Heart right ventricle (tissue), 16 donors: ENCODE measurements around the gene RBBP5. TPM values are rescaled to one million over a fixed set of nuclear protein-coding genes. Genes with fewer than 3 reads are reported as not detected.

Experiments used
- ATAC-seq, 8 donors: fragments of 200-7000 bp; cut with Tn5 transposase; one replicate each; pipeline ENCODE4 v1.9.1; 2020; ENCODE audit warnings: mild to moderate bottlenecking in 8 of 8, moderate library complexity in 8 of 8, moderate number of reproducible peaks in 1 of 8
- DNase-seq, 2 donors: peaks; one replicate each; pipeline ENCODE4 v3.0.0-alpha.2; 2020
- H3K27ac ChIP-seq, 10 donors: fragments of 200-600 bp; sonication (generic) in 2 of 10; one replicate each; pipeline versions ENCODE4 v1.5.0 to v1.8.0; 2020 to 2022; ENCODE audit warnings: mild to moderate bottlenecking in 3 of 10
- H3K27me3 ChIP-seq, 7 donors: fragments of 200-600 bp; one replicate each; pipeline ENCODE4 v1.8.0; 2021 to 2022; ENCODE audit warnings: mild to moderate bottlenecking in 2 of 7
- H3K36me3 ChIP-seq, 9 donors: fragments of 200-600 bp; sonication (generic) in 1 of 9; one replicate each; pipeline versions ENCODE4 v1.5.0 to v1.8.0; 2020 to 2022; ENCODE audit warnings: mild to moderate bottlenecking in 2 of 9
- H3K4me1 ChIP-seq, 9 donors: fragments of 200-600 bp; sonication (generic) in 1 of 9; one replicate each; pipeline versions ENCODE4 v1.5.0 to v1.8.0; 2020 to 2022; ENCODE audit warnings: mild to moderate bottlenecking in 4 of 9
- H3K4me3 ChIP-seq, 10 donors: fragments of 200-600 bp; sonication (generic) in 2 of 10; one replicate each; pipeline versions ENCODE4 v1.5.0 to v1.8.0; 2020 to 2022; ENCODE audit warnings: mild to moderate bottlenecking in 7 of 10, moderate library complexity in 2 of 10
- H3K9me3 ChIP-seq, 11 donors: fragments of 200-600 bp in 10 of 11; sonication (generic) in 2 of 11; one replicate each; pipeline versions ENCODE4 v1.5.0 to v1.8.0; 2013 to 2022; ENCODE audit warnings: mild to moderate bottlenecking in 2 of 11, control low read depth in 1 of 11, moderate library complexity in 1 of 11
- CTCF ChIP-seq, 9 donors: fragments of 200-600 bp; sonication (generic) in 2 of 9; IDR thresholded peaks; one replicate each; pipeline versions ENCODE4 v1.5.0 to v1.8.0; 2021 to 2022; ENCODE audit warnings: antibody characterized with exemption in 9 of 9, mild to moderate bottlenecking in 5 of 9, moderate library complexity in 1 of 9
- WGBS, 2 donors: extraction: QIAGEN DNeasy Blood & Tissue Kit; methylation state at CpG; one replicate each; pipeline ENCODE4 v1.1.7; 2013; ENCODE audit warnings: inconsistent platforms in 1 of 2; 5-methylcytosine and 5-hydroxymethylcytosine counted together
- intact Hi-C, 10 donors: fragments of 100-400 bp; cut with DNase I; formaldehyde crosslinking; loops; one replicate each; pipeline versions ENCODE4 v1.11.1 to v1.14.2; 2022
- polyA plus RNA-seq, 2 donors: library from polyadenylated mRNA; stranded (reverse); fragments of 200-250 nt; gene quantifications; one replicate each; pipeline ENCODE4 v1.2.3, GENCODE V29; 2013
- total RNA-seq, 10 donors: library from RNA; stranded (reverse); fragmentation: NEBNext Ultra II Directional in 3 of 10; extraction: Animal tissue kit (Norgen Biotek cat#: 25700) in 3 of 10; gene quantifications; one replicate each; pipeline versions ENCODE4 v1.2.1 to v1.2.4, GENCODE V29; 2021 to 2023
- donor health status: Arrhythmogenic right ventricular cardiomyopathy.
- donor health status: ischemic (EF 13 %, LVEDD 7.1; RV severe dilation, severe dysfunction).
- donor health status: healthy with polysubstance abuse.
- donor health status: DM: no; HTN: yes; CAD: no.
- donor health status: DM: no; HTN: no; CAD: no.
- donor health status: ischemic (EF 25% LVEDD 6.9; RV normal size, moderate dysfunction).
- donor health status: ischemic (EF 25% LVEDD 5.7; RV mildly dilated, moderate dysfunction).
- donor health status: healthy.
- donor health status: DM: yes; HTN: yes; CAD: no.
- donor health status: Ischemic cardiomyopathy.
- donor health status: ischemic (EF 35%, LVEDD 5.7; RV mildly dilated, moderate dysfunction).
- donor health status: nonischemic (EF 11% LVEDD 7.7; RV severe dilation, severe dysfunction).
- donor health status: DM: yes; HTN: yes; CAD: no.
- donor health status: PGD.
- donor health status: ischemic (EF 29% LVEDD 5.4; RV normal size, mild dysfunction).
- donor health status: nonischemic (EF 23%, LVEDD 6.1; RV moderate dilation, normal function).

RBBP5 gene
- total and polyA plus RNA-seq, 12 donors = 3.4 to 12.4 (median 9.0) TPM

GRCh38 chr1:205141236-205142101 lies 19.7 kb upstream of the RBBP5 start:
- Histone ChIP-seq H3K27me3 (no peaks in the 10 kb centered on the region), H3K4me1 (peaks cover 0 to 33% (median 17%) of the 10 kb centered on the region in 9 donors), H3K36me3 (peaks cover 0 to 10% (median 0%) of the 10 kb centered on the region in 9 donors), H3K9me3 (no peaks in the 10 kb centered on the region), H3K27ac (peak overlapping the region in 1 of 10 donors; percentile 21), H3K4me3 (peak overlapping the region in 3 of 10 donors; percentile 7 to 24 (median 12))
- intact Hi-C loops = loop anchor here (5.0 to 10.0 kb wide), 8 partner anchors 111 to 167 kb away; no protein-coding TSS in a partner anchor
- whole genome bisulfite sequencing, 2 donors = 19 to 22% methylated on average over 12 of the region's 12 CpGs
- peak; percentile 57 to 89 (median 83) for TF ChIP-seq CTCF (IDR thresholded peaks at IDR 0.05)
- DNase-seq (peak; percentile 31 to 76), ATAC-seq (peak; percentile 68 to 90 (median 82))

GRCh38 chr1:205140113-205140512 lies 18.3 kb upstream of the RBBP5 start:
- no peak for DNase-seq
- no peak for ATAC-seq
- H3K27me3 ChIP-seq = no peaks in the 10 kb centered on the region
- no peak overlapping the region for H3K27ac ChIP-seq
- H3K4me1 ChIP-seq = peaks cover 0 to 30% (median 16%) of the 10 kb centered on the region in 9 donors
- H3K36me3 ChIP-seq = no peaks in the 10 kb centered on the region
- WGBS, 2 donors = 92 to 97% methylated on average over 4 of the region's 4 CpGs
- H3K9me3 ChIP-seq = no peaks in the 10 kb centered on the region
- intact Hi-C loops = loop anchor here (5.0 to 10.0 kb wide), 8 partner anchors 112 to 165 kb away; no protein-coding TSS in a partner anchor
- H3K4me3 ChIP-seq = no peak overlapping the region
- TF ChIP-seq CTCF (IDR thresholded peaks at IDR 0.05) = no peak

GRCh38 chr1:205137901-205138300 lies 16.1 kb upstream of the RBBP5 start:
- Histone ChIP-seq H3K4me3 (no peak overlapping the region), H3K9me3 (no peaks in the 10 kb centered on the region), H3K27me3 (no peaks in the 10 kb centered on the region), H3K4me1 (peaks cover 0 to 13% (median 10%) of the 10 kb centered on the region in 9 donors), H3K36me3 (no peaks in the 10 kb centered on the region), H3K27ac (no peak overlapping the region)
- intact Hi-C loops = loop anchor here in 1 of 10 donors (10.0 kb wide), 1 partner anchor 197 kb away; no protein-coding TSS in a partner anchor
- 79 to 85% methylated on average over 3 of the region's 3 CpGs for WGBS, 2 donors
- no peak for TF ChIP-seq CTCF (IDR thresholded peaks at IDR 0.05)
- no peak for DNase-seq
- no peak for ATAC-seq

GRCh38 chr1:205133287-205133686 lies 11.5 kb upstream of the RBBP5 start:
- Histone ChIP-seq H3K36me3 (no peaks in the 10 kb centered on the region), H3K27me3 (no peaks in the 10 kb centered on the region), H3K9me3 (no peaks in the 10 kb centered on the region), H3K4me3 (no peak overlapping the region), H3K4me1 (peaks cover 0 to 4% (median 0%) of the 10 kb centered on the region in 9 donors), H3K27ac (no peak overlapping the region)
- DNase-seq (no peak), ATAC-seq (no peak)
- intact Hi-C loops = loop anchor here in 1 of 10 donors (10.0 kb wide), 1 partner anchor 202 kb away; no protein-coding TSS in a partner anchor
- TF ChIP-seq CTCF (IDR thresholded peaks at IDR 0.05) = no peak
- 61 to 66% methylated on average over 1 of the region's 1 CpG for WGBS, 2 donors
